Left colon (tissue), 2 donors: ENCODE data around the gene ADAM12. TPM values are rescaled to one million over a fixed set of nuclear protein-coding genes. Genes with fewer than 3 reads are reported as not detected.
"Not testable (repeated sequence)": the region's sequence is repeated elsewhere in the genome, so short reads cannot be mapped to it uniquely, and the experiment has no call there.

Source experiments
- ATAC-seq: fragments of 200-7000 bp; cut with Tn5 transposase; one replicate; pipeline ENCODE4 v1.9.1; 2020; ENCODE audit warnings: mild to moderate bottlenecking, moderate library complexity
- DNase-seq, 2 donors: peaks; one replicate each; pipeline ENCODE4 v3.0.0-alpha.2; 2020
- intact Hi-C, 2 donors: fragments of 100-400 bp; cut with DNase I in 1 of 2; cut with micrococcal nuclease in 1 of 2; formaldehyde crosslinking; loops; one replicate each; pipeline versions ENCODE4 v1.11.2 to v1.14.0; 2022; cut with DNase I, micrococcal nuclease
- total RNA-seq, 2 donors: library from RNA; stranded (reverse); fragmentation: NEBNext Ultra II Directional; extraction: Animal tissue kit (Norgen Biotek cat#: 25700); gene quantifications; one replicate each; pipeline ENCODE4 v1.2.1, GENCODE V29; 2021
- donor health status: DM: no; HTN: no; CAD: no.
- donor health status: DM: yes; HTN: yes; CAD: no.

The ADAM12 gene
- total RNA-seq, 2 donors from 2014 or later = 0.28 to 0.61 TPM

GRCh38 chr10:126250527-126251310 lies 137.6 kb downstream of the ADAM12 start:
- intact Hi-C loops = no loop called here
- no peak for ATAC-seq
- DNase-seq = no peak

GRCh38 chr10:126250045-126250444 lies 138.2 kb downstream of the ADAM12 start:
- ATAC-seq (no peak), DNase-seq (no peak)
- intact Hi-C loops = no loop called here

GRCh38 chr10:126247446-126247975 lies 140.8 kb downstream of the ADAM12 start:
- intact Hi-C loops = no loop called here
- no peak for DNase-seq
- no peak for ATAC-seq

- ATAC-seq, intact Hi-C loops, DNase-seq: not testable (repeated sequence)
Measured at GRCh38 chr10:126246396-126246795, 141.9 kb downstream of the ADAM12 start.

- intact Hi-C loops = no loop called here
- no peak for DNase-seq
- ATAC-seq = no peak
Measured at GRCh38 chr10:126245501-126245900, 142.8 kb downstream of the ADAM12 start.

GRCh38 chr10:126243971-126244370 lies 144.3 kb downstream of the ADAM12 start:
- DNase-seq = no peak
- no peak for ATAC-seq
- intact Hi-C loops = no loop called here

GRCh38 chr10:126243306-126243705 lies 145.0 kb downstream of the ADAM12 start:
- intact Hi-C loops = no loop called here
- ATAC-seq (no peak), DNase-seq (no peak)

GRCh38 chr10:126242397-126243260 lies 145.6 kb downstream of the ADAM12 start:
- intact Hi-C loops = no loop called here
- ATAC-seq (no peak), DNase-seq (peak in 1 of 2 donors; percentile 8)

GRCh38 chr10:126240483-126240882 lies 147.8 kb downstream of the ADAM12 start:
- DNase-seq = no peak
- ATAC-seq = no peak
- intact Hi-C loops = no loop called here

- no peak for ATAC-seq
- DNase-seq = no peak
- intact Hi-C loops = no loop called here
Measured at GRCh38 chr10:126239844-126240243, 148.4 kb downstream of the ADAM12 start.

GRCh38 chr10:126235979-126236851 lies 152.1 kb downstream of the ADAM12 start:
- DNase-seq = no peak
- ATAC-seq = no peak
- intact Hi-C loops = no loop called here

GRCh38 chr10:126235091-126235978 lies 152.9 kb downstream of the ADAM12 start:
- intact Hi-C loops = no loop called here
- ATAC-seq (no peak), DNase-seq (no peak)

GRCh38 chr10:126234630-126235029 lies 153.6 kb downstream of the ADAM12 start:
- ATAC-seq (no peak), DNase-seq (no peak)
- intact Hi-C loops = no loop called here

GRCh38 chr10:126233182-126234148 lies 154.8 kb downstream of the ADAM12 start:
- no peak for DNase-seq
- ATAC-seq = no peak

GRCh38 chr10:126230587-126230986 lies 157.7 kb downstream of the ADAM12 start:
- DNase-seq (no peak), ATAC-seq (no peak)
- intact Hi-C loops = no loop called here

More at GRCh38 chr10:126233182-126234148, 154.8 kb downstream of the ADAM12 start:
- intact Hi-C loops = no loop called here

- intact Hi-C loops = no loop called here
Measured at GRCh38 chr10:126229686-126230085, 158.6 kb downstream of the ADAM12 start.

GRCh38 chr10:126227762-126228134 lies 160.5 kb downstream of the ADAM12 start:
- ATAC-seq (no peak), DNase-seq (no peak)
- intact Hi-C loops = no loop called here

More at GRCh38 chr10:126229686-126230085, 158.6 kb downstream of the ADAM12 start:
- ATAC-seq (no peak), DNase-seq (no peak)
